ENCODE data around the gene APOL1.

APOL1 gene

DNA sequence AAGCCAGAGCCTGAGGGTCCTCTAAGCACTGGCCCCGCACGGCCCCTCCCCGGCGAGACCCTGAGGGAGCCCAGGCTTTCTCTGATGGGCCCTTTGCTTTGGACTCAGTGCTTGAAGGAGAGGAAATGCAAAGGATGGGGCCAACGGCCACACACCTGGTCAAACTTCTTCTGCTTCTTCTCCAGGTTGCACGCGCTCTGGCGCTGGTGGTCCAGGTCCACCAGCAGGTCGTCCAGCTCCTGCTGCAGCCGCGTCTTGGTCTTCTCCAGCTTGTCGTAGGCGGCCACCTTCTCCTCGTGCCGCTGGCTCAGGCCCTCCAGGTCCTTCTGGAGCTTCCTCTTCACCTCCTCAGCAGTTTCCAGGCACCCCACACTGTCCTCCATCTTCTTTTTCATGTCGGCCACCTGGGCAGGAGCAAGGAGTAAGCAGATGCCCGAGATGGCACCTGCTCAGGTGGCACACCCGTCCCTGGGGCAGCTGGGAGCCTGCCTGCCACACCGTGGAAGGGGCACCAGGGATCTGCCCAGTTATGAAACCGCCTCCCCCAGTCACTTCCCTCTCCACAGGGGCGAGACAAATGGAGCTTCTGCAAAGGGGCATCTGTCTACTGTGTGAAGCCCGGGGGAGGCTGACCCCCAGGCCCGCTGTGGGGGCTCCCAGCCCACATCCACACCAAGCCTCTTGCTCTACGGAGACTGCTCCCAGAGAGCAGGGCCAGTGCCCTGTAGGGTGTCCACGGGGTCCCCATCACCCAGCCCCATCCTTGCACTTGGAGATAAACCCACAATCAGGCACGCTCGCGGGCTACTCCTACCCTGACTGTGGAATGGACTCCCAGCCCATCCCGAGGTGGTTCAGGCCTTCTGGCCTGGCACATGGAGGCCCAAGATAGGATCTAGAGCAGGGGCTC lies 39.2 kb downstream of the APOL1 start:
- no peak for DNase-seq (ENCODE audit: extremely low read depth, low read depth)

DNA sequence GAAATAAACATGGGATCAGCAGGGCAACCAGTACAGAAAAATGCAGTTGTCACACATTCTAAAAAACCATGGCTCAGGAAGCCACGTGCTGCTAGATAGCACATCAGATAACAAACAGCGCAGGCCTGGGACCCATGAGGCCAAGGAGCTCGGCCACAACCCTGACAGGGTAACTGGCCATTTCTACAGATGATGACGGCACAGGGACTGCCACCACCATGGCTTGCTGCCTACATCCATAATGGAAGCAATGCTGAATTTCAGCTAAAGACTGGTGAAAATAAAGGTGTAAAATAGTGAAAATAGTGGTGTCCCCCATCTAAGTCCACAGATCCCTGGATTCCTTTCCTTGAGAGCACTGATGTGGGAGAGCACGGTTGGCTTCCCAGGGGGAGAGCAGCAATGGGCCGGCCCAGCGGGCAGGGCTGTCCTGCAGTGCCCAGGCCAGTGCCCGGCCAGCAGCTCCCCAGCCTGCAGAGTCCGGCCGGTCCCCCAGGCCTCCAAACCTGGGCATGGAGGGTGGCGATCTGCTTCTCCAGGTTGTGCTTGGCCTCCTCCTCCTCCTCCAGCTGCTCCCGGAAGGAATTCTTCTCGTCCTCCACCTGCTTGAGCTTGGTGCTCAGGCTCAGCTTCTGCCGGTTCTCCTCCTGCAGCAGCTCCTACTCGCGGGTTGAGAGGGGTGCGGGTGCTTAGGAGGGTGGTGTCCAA lies 40.0 kb downstream of the APOL1 start:
- no peak for DNase-seq (ENCODE audit: extremely low read depth, low read depth)
- no peak for TF ChIP-seq CTCF (IDR thresholded peaks at IDR 0.05; ENCODE audit: low read depth, low read length)

More for the DNA sequence above, 39.2 kb downstream of the APOL1 start:
- no peak for TF ChIP-seq CTCF (IDR thresholded peaks at IDR 0.05; ENCODE audit: low read depth, low read length)

- no peak for DNase-seq (ENCODE audit: extremely low read depth, low read depth)
- no peak for TF ChIP-seq CTCF (IDR thresholded peaks at IDR 0.05; ENCODE audit: low read depth, low read length)
Measured at GRCh38 chr22:36293606-36294292, 40.8 kb downstream of the APOL1 start.

DNA sequence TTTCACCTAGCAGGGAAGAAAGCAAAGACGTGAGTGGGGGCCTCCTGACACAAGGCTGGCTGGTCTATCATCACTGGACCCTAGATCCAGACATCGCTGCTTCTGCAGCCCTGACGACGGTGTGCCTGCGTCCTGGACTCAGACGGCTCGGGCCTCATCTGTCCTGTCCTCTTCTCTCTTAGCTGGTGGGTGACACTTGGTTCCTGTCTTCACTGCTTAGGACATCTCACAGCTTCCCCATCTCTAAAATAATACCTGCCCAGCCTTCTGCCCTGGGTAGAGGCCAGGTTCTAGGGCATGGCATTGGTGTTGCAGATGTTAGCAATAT lies 41.3 kb downstream of the APOL1 start:
- no peak for TF ChIP-seq CTCF (IDR thresholded peaks at IDR 0.05; ENCODE audit: low read depth, low read length)
- DNase-seq (ENCODE audit: extremely low read depth, low read depth), result no peak

- TF ChIP-seq CTCF (IDR thresholded peaks at IDR 0.05; ENCODE audit: low read depth, low read length), result no peak
- DNase-seq (ENCODE audit: extremely low read depth, low read depth), result no peak
Measured at GRCh38 chr22:36294801-36295200, 41.9 kb downstream of the APOL1 start.

- DNase-seq (ENCODE audit: extremely low read depth, low read depth), result no peak
- TF ChIP-seq CTCF (IDR thresholded peaks at IDR 0.05; ENCODE audit: low read depth, low read length), result no peak
Measured at GRCh38 chr22:36295247-36295646, 42.3 kb downstream of the APOL1 start.

DNA sequence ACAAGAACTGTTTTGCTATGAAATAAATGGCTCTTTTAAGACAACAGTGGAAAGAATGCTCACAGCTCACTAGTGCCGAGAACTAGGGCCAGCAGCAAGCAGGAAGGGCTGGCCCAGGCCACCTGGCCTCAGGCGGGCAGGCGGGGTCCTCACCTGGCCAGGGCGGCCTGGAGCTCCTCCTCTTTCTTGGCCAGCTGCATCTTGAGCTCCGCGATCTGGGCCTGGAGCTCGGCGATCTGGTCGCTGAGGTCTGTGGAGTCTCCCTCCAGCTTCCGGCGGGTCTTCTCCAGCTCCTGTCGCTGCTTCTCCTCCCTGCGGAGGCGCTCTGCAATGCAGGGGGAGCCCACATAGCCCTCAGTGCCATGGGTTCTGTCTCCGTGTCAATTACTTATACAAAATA lies 43.8 kb downstream of the APOL1 start:
- TF ChIP-seq CTCF (IDR thresholded peaks at IDR 0.05; ENCODE audit: low read depth, low read length), result no peak
- DNase-seq (ENCODE audit: extremely low read depth, low read depth), result no peak

Measured in AG09319 (cell line).